H9 (cell line): ENCODE measurements around the gene OGFOD1. TPM values are rescaled to one million over a fixed set of nuclear protein-coding genes. Genes with fewer than 3 reads are reported as not detected.

ENCODE experiments used
- DNase-seq: peaks from one replicate; pipeline ENCODE4 v3.0.0-alpha.2; 2017
- H2AFZ ChIP-seq: one replicate; pipeline ENCODE4 v1.6.1; 2013; ENCODE audit warnings: mild to moderate bottlenecking, low read length, control low read depth, moderate library complexity
- H2AK5ac ChIP-seq: 2 replicates; pipeline ENCODE4 v1.6.1; 2013; ENCODE audit warnings: low read length, control low read depth, mixed read lengths; ENCODE audit not compliant: insufficient read length
- H2BK120ac ChIP-seq: one replicate; pipeline ENCODE4 v1.6.1; 2013; ENCODE audit warnings: low read depth, mild to moderate bottlenecking, low read length, control low read depth, inconsistent platforms; ENCODE audit not compliant: poor library complexity, severe bottlenecking
- H2BK12ac ChIP-seq: 2 replicates; pipeline ENCODE4 v1.6.1; 2013; ENCODE audit warnings: low read length, control low read depth, mixed read lengths, low read depth; ENCODE audit not compliant: insufficient read length
- H2BK15ac ChIP-seq: 2 replicates; pipeline ENCODE4 v1.6.1; 2013; ENCODE audit warnings: low read depth, low read length, control low read depth
- H2BK20ac ChIP-seq: one replicate; pipeline ENCODE4 v1.6.1; 2013; ENCODE audit warnings: low read depth, mild to moderate bottlenecking, low read length, control low read depth, inconsistent platforms; ENCODE audit not compliant: poor library complexity, severe bottlenecking
- H2BK5ac ChIP-seq: 2 replicates; pipeline ENCODE4 v1.6.1; 2013; ENCODE audit warnings: low read length, control low read depth, mixed read lengths; ENCODE audit not compliant: insufficient read length
- H3K14ac ChIP-seq: 2 replicates; pipeline ENCODE4 v1.6.1; 2013; ENCODE audit warnings: low read length, control low read depth; ENCODE audit not compliant: insufficient read depth
- H3K18ac ChIP-seq: 2 replicates; pipeline ENCODE4 v1.6.1; 2013; ENCODE audit warnings: low read depth, mild to moderate bottlenecking, mixed read lengths, low read length, control low read depth; ENCODE audit not compliant: insufficient read length
- H3K23ac ChIP-seq: 2 replicates; pipeline ENCODE4 v1.6.1; 2013; ENCODE audit warnings: low read length, control low read depth, mixed read lengths, low read depth; ENCODE audit not compliant: insufficient read length
- H3K23me2 ChIP-seq: 2 replicates; pipeline ENCODE4 v1.6.1; 2013; ENCODE audit warnings: low read depth, mild to moderate bottlenecking, mixed read lengths, low read length, control low read depth; ENCODE audit not compliant: insufficient read length, poor library complexity, severe bottlenecking
- H3K27ac ChIP-seq: 2 replicates; pipeline ENCODE4 v1.5.1; 2013; ENCODE audit warnings: low read length, control low read depth, mixed read lengths, low read depth; ENCODE audit not compliant: insufficient read length
- H3K27me3 ChIP-seq: 2 replicates; pipeline ENCODE4 v1.6.1; 2013; ENCODE audit warnings: low read length, control low read depth, inconsistent platforms; ENCODE audit not compliant: insufficient read depth
- H3K4ac ChIP-seq: 2 replicates; pipeline ENCODE4 v1.6.1; 2013; ENCODE audit warnings: low read depth, mild to moderate bottlenecking, control low read depth, inconsistent platforms, low read length, moderate library complexity
- H3K4me1 ChIP-seq: 2 replicates; pipeline ENCODE4 v1.6.1; 2013; ENCODE audit warnings: low read length, control low read depth, inconsistent platforms; ENCODE audit not compliant: insufficient read depth
- H3K4me2 ChIP-seq: 2 replicates; pipeline ENCODE4 v1.6.1; 2013; ENCODE audit warnings: low read length, control low read depth, mixed read lengths; ENCODE audit not compliant: insufficient read length, insufficient read depth
- H3K56ac ChIP-seq: 2 replicates; pipeline ENCODE4 v1.6.1; 2013; ENCODE audit warnings: low read depth, mild to moderate bottlenecking, mixed read lengths, low read length, control low read depth; ENCODE audit not compliant: insufficient read length
- H3K79me1 ChIP-seq: 2 replicates; pipeline ENCODE4 v1.6.1; 2013; ENCODE audit warnings: low read depth, mild to moderate bottlenecking, moderate library complexity, low read length, control low read depth, inconsistent platforms; ENCODE audit not compliant: insufficient read depth, poor library complexity, severe bottlenecking
- H3K79me2 ChIP-seq: 2 replicates; pipeline ENCODE4 v1.6.1; 2013; ENCODE audit warnings: low read length, control low read depth, inconsistent platforms; ENCODE audit not compliant: insufficient read depth
- H3K9ac ChIP-seq: 2 replicates; pipeline ENCODE4 v1.6.1; 2013; ENCODE audit warnings: low read length, control low read depth, mixed read lengths; ENCODE audit not compliant: insufficient read length; ENCODE audit errors: extremely low read depth
- H3K9me3 ChIP-seq: one replicate; pipeline ENCODE4 v1.6.1; 2013; ENCODE audit warnings: low read depth, low read length, inconsistent platforms; ENCODE audit not compliant: control insufficient read depth
- H3T11ph ChIP-seq: one replicate; pipeline ENCODE4 v1.6.1; 2013; ENCODE audit warnings: mild to moderate bottlenecking, low read length, control low read depth, inconsistent platforms
- H4K20me1 ChIP-seq: one replicate; pipeline ENCODE4 v1.6.1; 2013; ENCODE audit not compliant: control insufficient read depth, insufficient read length, insufficient read depth
- H4K5ac ChIP-seq: 2 replicates; pipeline ENCODE4 v1.6.1; 2013; ENCODE audit warnings: low read depth, mild to moderate bottlenecking, mixed read lengths, low read length, control low read depth; ENCODE audit not compliant: insufficient read length
- H4K8ac ChIP-seq: replicated peaks from 2 replicates; pipeline ENCODE4 v1.6.1; 2013; ENCODE audit warnings: low read length, control low read depth, mixed read lengths, low read depth; ENCODE audit not compliant: insufficient read length
- H4K91ac ChIP-seq: 2 replicates; pipeline ENCODE4 v1.6.1; 2013; ENCODE audit warnings: low read depth, mild to moderate bottlenecking, moderate library complexity, mixed read lengths, low read length, control low read depth; ENCODE audit not compliant: insufficient read length
- H3K27ac Mint-ChIP-seq, 3 experiments: 2 replicates in 2 of 3; 3 replicates in 1 of 3; pipeline ENCODE4 v1.8.0; 2020 to 2021; ENCODE audit warnings: mixed read lengths in 3 of 3, mild to moderate bottlenecking in 1 of 3, moderate library complexity in 1 of 3
- H3K27me3 Mint-ChIP-seq: 2 replicates; pipeline ENCODE4 v1.8.0; 2021; ENCODE audit warnings: low read depth, mild to moderate bottlenecking, moderate library complexity, mixed read lengths
- H3K36me3 Mint-ChIP-seq, 3 experiments: 2 replicates in 2 of 3; 3 replicates in 1 of 3; pipeline ENCODE4 v1.8.0; 2020 to 2021; ENCODE audit warnings: low read depth in 3 of 3, mixed read lengths in 3 of 3; ENCODE audit not compliant: insufficient read depth in 1 of 3
- H3K4me1 Mint-ChIP-seq, 2 experiments: 2 replicates each; pipeline ENCODE4 v1.8.0; 2020; ENCODE audit warnings: mixed read lengths in 2 of 2
- H3K4me3 Mint-ChIP-seq, 2 experiments: 2 replicates in 1 of 2; 3 replicates in 1 of 2; pipeline ENCODE4 v1.8.0; 2020 to 2021; ENCODE audit warnings: mild to moderate bottlenecking in 2 of 2, mixed read lengths in 2 of 2, moderate library complexity in 1 of 2
- H3K9me3 Mint-ChIP-seq, 2 experiments: 2 replicates in 1 of 2; 3 replicates in 1 of 2; pipeline ENCODE4 v1.8.0; 2020; ENCODE audit warnings: mild to moderate bottlenecking in 2 of 2, mixed read lengths in 2 of 2, moderate library complexity in 1 of 2
- CTCF ChIP-seq: fragments of 200-600 bp; sonication (generic); conservative IDR thresholded peaks from 3 replicates; pipeline ENCODE4 v1.8.0; 2021; ENCODE audit warnings: antibody characterized with exemption, mild to moderate bottlenecking
- WGBS: extraction: QIAGEN DNeasy Blood & Tissue Kit; methylation state at CpG from one replicate; pipeline ENCODE4 v1.1.7; 2013; ENCODE audit warnings: missing lambda C conversion rate, low lambda C conversion rate, mixed read lengths; ENCODE audit not compliant: insufficient read length; ENCODE audit errors: extremely low coverage; 5-methylcytosine and 5-hydroxymethylcytosine counted together
- total RNA-seq: library from RNA; stranded (reverse); gene quantifications from 2 replicates; pipeline ENCODE4 v1.2.1, GENCODE V29; 2021

The OGFOD1 gene
- total RNA-seq, 1 experiment from 2014 or later, result 66.5 TPM

GRCh38 chr16:56426585-56426984, 24.8 kb upstream of the OGFOD1 start:
- Histone ChIP-seq H3K23ac (no peak overlapping the region), H3K4me2 (no peak overlapping the region)
- peaks cover 31 to 33% of the 10 kb centered on the region in 2 experiments for H3K4me1 Mint-ChIP-seq

More at GRCh38 chr16:56426585-56426984, 24.8 kb upstream of the OGFOD1 start:
- H3K27me3 ChIP-seq, result no peaks in the 10 kb centered on the region; the same call in 1 of the 2 replicates
- H3K9me3 ChIP-seq, result no peaks in the 10 kb centered on the region
- H2BK120ac ChIP-seq, result no peak overlapping the region
- no peak overlapping the region for H3T11ph ChIP-seq
- WGBS, result no CpG with 5 or more reads among the region's 4 CpGs
- Mint-ChIP-seq H3K27ac (no peak overlapping the region), H3K27me3 (peaks cover 17% of the 10 kb centered on the region), H3K4me3 (peak overlapping the region; percentile 50 to 73; a peak in 2 of 5 replicates), H3K36me3 (peaks cover 1 to 12% (median 8%) of the 10 kb centered on the region in 3 experiments; a peak in 6 of 7 replicates), H3K9me3 (no peaks in the 10 kb centered on the region)
- H3K56ac ChIP-seq, result no peak overlapping the region
- peaks cover 7% of the 10 kb centered on the region for H3K23me2 ChIP-seq
- H2BK15ac ChIP-seq, result no peak overlapping the region
- H3K79me2 ChIP-seq, result peaks cover 2% of the 10 kb centered on the region; the same call in 1 of the 2 replicates
- H3K18ac ChIP-seq, result no peak overlapping the region
- no peak overlapping the region for H2AFZ ChIP-seq
- no peak for TF ChIP-seq CTCF
- peaks cover 3% of the 10 kb centered on the region for H3K79me1 ChIP-seq
- no peak overlapping the region for H2AK5ac ChIP-seq
- H2BK5ac ChIP-seq, result no peak overlapping the region
- no peak overlapping the region for H3K9ac ChIP-seq
- peaks cover 3% of the 10 kb centered on the region; the same call in 1 of the 2 replicates for H3K4me1 ChIP-seq
- no peak overlapping the region for H3K14ac ChIP-seq
- no peak overlapping the region for H4K5ac ChIP-seq
- DNase-seq, result no peak
- no peak overlapping the region for H4K91ac ChIP-seq
- H4K8ac ChIP-seq, result no peak overlapping the region
- H4K20me1 ChIP-seq, result no peaks in the 10 kb centered on the region
- no peak overlapping the region for H3K27ac ChIP-seq
- no peak overlapping the region for H2BK12ac ChIP-seq
- no peak overlapping the region for H3K4ac ChIP-seq
- H2BK20ac ChIP-seq, result no peak overlapping the region
